GM12878 (cell line): Measurements from ENCODE around the gene PRSS35. TPM values are rescaled to one million over a fixed set of nuclear protein-coding genes. Genes with fewer than 3 reads are reported as not detected.

Source experiments
- ATAC-seq: fragments of 200-7000 bp; cut with Tn5 transposase; 3 replicates; pipeline ENCODE4 v1.9.1; 2020; ENCODE audit warnings: mild to moderate bottlenecking, moderate library complexity
- BruUV-seq: library from RNA; stranded (reverse); fragments of 400-500 nt; replicated peaks from 2 replicates; lab custom pipeline; 2021; lab: Mats Ljungman, UMichigan
- CTCF ChIA-PET: fragments of 300-600 bp; sonication (Branson Sonifier 250); formaldehyde crosslinking; extraction: SDS; loops from one replicate; lab custom pipeline; 2021; ENCODE audit warnings: inconsistent platforms; lab: Yijun Ruan, JAX
- POLR2A ChIA-PET: fragments of 350-600 bp; formaldehyde crosslinking; extraction: SDS; loops from one replicate; lab custom pipeline; 2021; ENCODE audit warnings: inconsistent platforms; lab: Charles Lee
- RAD21 ChIA-PET: fragments of 300-600 bp; sonication (Branson Sonifier 250); formaldehyde crosslinking; loops from one replicate; lab custom pipeline; 2023; ENCODE audit warnings: antibody characterized with exemption; ENCODE audit not compliant: unreplicated experiment; lab: Charles Lee
- SMC1A ChIA-PET: fragments of 300-600 bp; sonication (Branson Sonifier 250); formaldehyde crosslinking; loops from one replicate; lab custom pipeline; 2023; ENCODE audit not compliant: unreplicated experiment, uncharacterized antibody; lab: Charles Lee
- DNase-seq: peaks from one replicate; pipeline ENCODE4 v3.0.0-alpha.2; 2011; ENCODE audit warnings: low read depth, low spot score
- FAIRE-seq: peaks from 3 replicates; lab custom pipeline; 2011; peaks lifted over from hg19 to GRCh38; lab: Jason Lieb, UNC
- H2AFZ ChIP-seq: 2 replicates; pipeline ENCODE4 v1.6.0; 2011; ENCODE audit warnings: low read depth, low read length, control low read depth; ENCODE audit not compliant: control insufficient read depth
- H3K27ac ChIP-seq: 2 replicates; pipeline ENCODE4 v1.5.1; 2011; ENCODE audit warnings: control low read depth; ENCODE audit not compliant: control insufficient read depth, insufficient read depth
- H3K27me3 ChIP-seq, 2 experiments: replicated peaks in 1 of 2; 2 replicates each; pipeline versions ENCODE4 v1.6.0 to v1.6.1; 2011; ENCODE audit warnings: low read length in 1 of 2; ENCODE audit not compliant: control insufficient read depth in 2 of 2, insufficient read depth in 2 of 2
- H3K36me3 ChIP-seq, 2 experiments: 2 replicates each; pipeline ENCODE4 v1.5.1; 2011; ENCODE audit warnings: low read length in 1 of 2; ENCODE audit not compliant: control insufficient read depth in 2 of 2, insufficient read depth in 2 of 2
- H3K4me1 ChIP-seq: 2 replicates; pipeline ENCODE4 v1.6.1; 2011; ENCODE audit warnings: mild to moderate bottlenecking, low read length, moderate library complexity, mixed read lengths; ENCODE audit not compliant: control insufficient read depth, insufficient read depth
- H3K4me2 ChIP-seq: 2 replicates; pipeline ENCODE4 v1.6.0; 2011; ENCODE audit warnings: control low read depth; ENCODE audit not compliant: control insufficient read depth, insufficient read depth
- H3K4me3 ChIP-seq: fragments of 200-600 bp; sonication (generic); 2 replicates; pipeline ENCODE4 v1.5.1; 2016
- H3K79me2 ChIP-seq: 2 replicates; pipeline ENCODE4 v1.6.0; 2011; ENCODE audit warnings: low read length; ENCODE audit not compliant: control insufficient read depth, insufficient read depth
- H3K9ac ChIP-seq: 2 replicates; pipeline ENCODE4 v1.8.0; 2011; ENCODE audit warnings: low read length, control low read depth, mixed read lengths; ENCODE audit not compliant: control insufficient read depth, insufficient read depth
- H3K9me3 ChIP-seq: replicated peaks from 3 replicates; pipeline ENCODE4 v1.5.1; 2011; ENCODE audit warnings: mild to moderate bottlenecking, low read length; ENCODE audit not compliant: control insufficient read depth, insufficient read depth
- H4K20me1 ChIP-seq: 2 replicates; pipeline ENCODE4 v1.6.0; 2011; ENCODE audit not compliant: control insufficient read depth, insufficient read depth
- NR2C2 ChIP-seq: IDR thresholded peaks from 2 replicates; pipeline ENCODE4 v1.6.1; 2011; ENCODE audit warnings: borderline replicate concordance, low read depth; ENCODE audit not compliant: control insufficient read depth, insufficient read length
- RELA ChIP-seq: fragments of 450-650 bp; IDR thresholded peaks from 2 replicates; pipeline ENCODE4 v1.8.0; 2014; ENCODE audit warnings: borderline replicate concordance; ENCODE audit not compliant: partially characterized antibody
- WGBS: methylation state at CpG from one replicate; pipeline ENCODE4 v1.1.6; 2016; ENCODE audit warnings: low lambda C conversion rate; ENCODE audit not compliant: insufficient replicate concordance, insufficient coverage; ENCODE audit errors: missing lambda C conversion rate; 5-methylcytosine and 5-hydroxymethylcytosine counted together
- in situ Hi-C: fragments of 300-500 bp; cut with MboI; formaldehyde crosslinking; loops from 9 replicates; pipeline ENCODE4 v1.14.3; 2018; ENCODE audit warnings: mixed read lengths
- intact Hi-C: fragments of 100-400 bp; cut with micrococcal nuclease; formaldehyde crosslinking; loops from one replicate; pipeline ENCODE4 v1.14.2; 2022; ENCODE audit not compliant: unreplicated experiment
- polyA plus RNA-seq, 11 experiments: library from polyadenylated mRNA; depleted of rRNA in 4 of 11; unstranded in 6 of 11; stranded (reverse) in 5 of 11; fragments of >200 nt; fragmentation: Nextera tagmentation in 4 of 11; fragmentation: Illumina TruSeq in 1 of 11; extraction: Ambion mirVana in 4 of 11; extraction: Trizol in 1 of 11; gene quantifications; 1 replicate in 1 of 11; 2 replicates in 10 of 11; pipeline versions ENCODE4 v1.2.1 to v1.2.3, GENCODE V29; 2011 to 2016; ENCODE audit warnings: inconsistent platforms in 2 of 11, missing spikeins in 2 of 11, low read depth in 1 of 11
- total RNA-seq, 4 experiments: library from RNA; depleted of rRNA in 3 of 4; stranded (reverse); fragments of >200 nt in 3 of 4; fragmentation: Illumina TruSeq in 1 of 4; extraction: Trizol in 1 of 4; gene quantifications; 2 replicates each; pipeline versions ENCODE4 v1.2.1 to v1.2.3, GENCODE V29; 2013 to 2021
- TF ChIP-seq, protein P1 (sequence below): IDR thresholded peaks from 2 replicates; pipeline ENCODE4 v1.6.1; 2012; ENCODE audit warnings: low read length, inconsistent platforms

Gene PRSS35
- total and polyA plus RNA-seq, 10 of the 15 experiments (the other 5 are each of a cell fraction or from before 2014, with no cell fraction given): not detected

GRCh38 chr6:83510791-83511190, 1.5 kb upstream of the PRSS35 start:
- intact Hi-C loops: no loop called here
- CTCF ChIA-PET: interaction anchor here (5.2 to 15.2 kb wide), 4 partner anchors 10 to 444 kb away, joined by 23 to 423 read pairs (median 92); partner anchors contain the start of genes DOP1A and UBE3D
- no peak for FAIRE-seq
- Histone ChIP-seq H3K36me3 (no peaks in the 10 kb centered on the region), H3K4me1 (no peaks in the 10 kb centered on the region), H3K9ac (no peak overlapping the region), H2AFZ (no peak overlapping the region), H3K4me3 (no peak overlapping the region), H3K9me3 (no peaks in the 10 kb centered on the region), H3K4me2 (no peak overlapping the region)
- DNase-seq: no peak
- TF ChIP-seq RELA: no peak
- TF ChIP-seq, all 136 proteins: peak for 0
- Histone ChIP-seq H3K27ac (no peak overlapping the region), H4K20me1 (no peaks in the 10 kb centered on the region), H3K27me3 (no peaks in the 10 kb centered on the region; a peak in 1 of 4 replicates), H3K79me2 (no peaks in the 10 kb centered on the region)
- BruUV-seq: no TSS peak
- WGBS: 44% methylated on average over 3 of the region's 3 CpGs
- in situ Hi-C loops: no loop called here
- RAD21 ChIA-PET: interaction anchor here (0.6 to 6.9 kb wide), 5 partner anchors 287 to 457 kb away, joined by 3 to 103 read pairs (median 3); partner anchors contain the start of genes DOP1A and UBE3D
- POLR2A ChIA-PET: interaction anchor here (0.6 kb wide), 1 partner anchor 650 kb away, joined by 3 read pairs; no protein-coding TSS in a partner anchor
- ATAC-seq: no peak
- SMC1A ChIA-PET: interaction anchor here (0.9 to 8.0 kb wide), 8 partner anchors 8 to 446 kb away, joined by 3 to 158 read pairs (median 4); partner anchors contain the start of gene DOP1A

- no peaks in the 10 kb centered on the region; a peak in 1 of 4 replicates for H3K27me3 ChIP-seq
- H3K4me2 ChIP-seq: no peak overlapping the region
- no peaks in the 10 kb centered on the region for H3K36me3 ChIP-seq
- in situ Hi-C loops: no loop called here
- no peak overlapping the region for H2AFZ ChIP-seq
- no peak for FAIRE-seq
- CTCF ChIA-PET: interaction anchor here (4.1 to 15.2 kb wide), 5 partner anchors 8 to 445 kb away, joined by 20 to 423 read pairs (median 66); partner anchors contain the start of genes DOP1A and UBE3D
- no peaks in the 10 kb centered on the region for H4K20me1 ChIP-seq
- no peak overlapping the region for H3K4me3 ChIP-seq
- RAD21 ChIA-PET: interaction anchor here (0.6 to 6.9 kb wide), 5 partner anchors 288 to 457 kb away, joined by 3 to 103 read pairs (median 10); partner anchors contain the start of genes DOP1A and UBE3D
- intact Hi-C loops: no loop called here
- no peak overlapping the region for H3K9ac ChIP-seq
- no peak overlapping the region for H3K27ac ChIP-seq
- 58% methylated on average over 8 of the region's 8 CpGs for WGBS
- no peaks in the 10 kb centered on the region for H3K4me1 ChIP-seq
- SMC1A ChIA-PET: interaction anchor here (0.9 to 8.0 kb wide), 8 partner anchors 8 to 1241 kb away, joined by 3 to 158 read pairs (median 6); partner anchors contain the start of gene DOP1A
- BruUV-seq: no TSS peak
- DNase-seq: no peak
- H3K9me3 ChIP-seq: no peaks in the 10 kb centered on the region
- ATAC-seq: no peak
- POLR2A ChIA-PET: interaction anchor here (0.6 kb wide), 1 partner anchor 650 kb away, joined by 3 read pairs; no protein-coding TSS in a partner anchor
- TF ChIP-seq, protein P1, sequence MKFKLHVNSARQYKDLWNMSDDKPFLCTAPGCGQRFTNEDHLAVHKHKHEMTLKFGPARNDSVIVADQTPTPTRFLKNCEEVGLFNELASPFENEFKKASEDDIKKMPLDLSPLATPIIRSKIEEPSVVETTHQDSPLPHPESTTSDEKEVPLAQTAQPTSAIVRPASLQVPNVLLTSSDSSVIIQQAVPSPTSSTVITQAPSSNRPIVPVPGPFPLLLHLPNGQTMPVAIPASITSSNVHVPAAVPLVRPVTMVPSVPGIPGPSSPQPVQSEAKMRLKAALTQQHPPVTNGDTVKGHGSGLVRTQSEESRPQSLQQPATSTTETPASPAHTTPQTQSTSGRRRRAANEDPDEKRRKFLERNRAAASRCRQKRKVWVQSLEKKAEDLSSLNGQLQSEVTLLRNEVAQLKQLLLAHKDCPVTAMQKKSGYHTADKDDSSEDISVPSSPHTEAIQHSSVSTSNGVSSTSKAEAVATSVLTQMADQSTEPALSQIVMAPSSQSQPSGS: no peak
- TF ChIP-seq NR2C2: no peak
- no peaks in the 10 kb centered on the region for H3K79me2 ChIP-seq
These were observed 1.1 kb upstream of the PRSS35 start for GRCh38 chr6:83511266-83511665.
